IMR-90 (cell line): ENCODE results near the gene NUP50. TPM values are rescaled to one million over a fixed set of nuclear protein-coding genes. Genes with fewer than 3 reads are reported as not detected.

ENCODE experiments used
- ATAC-seq: fragments of 200-7000 bp; cut with Tn5 transposase; 2 replicates; pipeline ENCODE4 v1.9.1; 2020; ENCODE audit warnings: low read depth, mild to moderate bottlenecking, moderate library complexity
- BruUV-seq: library from RNA; stranded (reverse); fragments of 400-500 nt; replicated peaks from 2 replicates; lab custom pipeline; 2021; lab: Mats Ljungman, UMichigan
- CTCF ChIA-PET: fragments of 300-600 bp; formaldehyde crosslinking; extraction: SDS; loops from one replicate; lab custom pipeline; 2021; ENCODE audit warnings: antibody characterized with exemption; lab: Yijun Ruan, JAX
- POLR2A ChIA-PET: fragments of 300-600 bp; sonication (Branson Sonifier 250); formaldehyde crosslinking; loops from one replicate; lab custom pipeline; 2022; ENCODE audit warnings: antibody characterized with exemption; ENCODE audit not compliant: unreplicated experiment; lab: Charles Lee
- DNase-seq: peaks from one replicate; pipeline ENCODE4 v3.0.0; 2013
- H2AFZ ChIP-seq: replicated peaks from 2 replicates; pipeline ENCODE3; 2013; ENCODE audit warnings: low read length, mild to moderate bottlenecking; ENCODE audit not compliant: poor library complexity
- H2AK5ac ChIP-seq: 2 replicates; pipeline ENCODE4 v1.6.1; 2013; ENCODE audit warnings: low read depth, low read length, inconsistent platforms
- H2AK9ac ChIP-seq: replicated peaks from 2 replicates; pipeline ENCODE3; 2013; ENCODE audit warnings: mild to moderate bottlenecking, low read depth, low read length, moderate library complexity; ENCODE audit not compliant: poor library complexity
- H2BK120ac ChIP-seq: 2 replicates; pipeline ENCODE4 v1.6.1; 2013; ENCODE audit warnings: low read depth, low read length, inconsistent platforms
- H2BK15ac ChIP-seq: 3 replicates; pipeline ENCODE4 v1.6.1; 2013; ENCODE audit warnings: low read depth, low read length, inconsistent platforms
- H2BK20ac ChIP-seq: 2 replicates; pipeline ENCODE4 v1.6.1; 2013; ENCODE audit warnings: low read depth, mild to moderate bottlenecking, inconsistent platforms, low read length, moderate library complexity
- H2BK5ac ChIP-seq: 2 replicates; pipeline ENCODE4 v1.6.1; 2013; ENCODE audit warnings: mild to moderate bottlenecking, low read depth, low read length, inconsistent platforms; ENCODE audit not compliant: poor library complexity, severe bottlenecking
- H3K14ac ChIP-seq: replicated peaks from 2 replicates; pipeline ENCODE4 v1.6.1; 2013; ENCODE audit warnings: low read depth, low read length, inconsistent platforms
- H3K18ac ChIP-seq: 2 replicates; pipeline ENCODE4 v1.6.1; 2013; ENCODE audit warnings: low read depth, low read length, control low read depth
- H3K23ac ChIP-seq: 2 replicates; pipeline ENCODE4 v1.6.1; 2013; ENCODE audit warnings: low read depth, low read length, inconsistent platforms
- H3K27ac ChIP-seq: 2 replicates; pipeline ENCODE4 v1.5.1; 2013; ENCODE audit warnings: mild to moderate bottlenecking, control low read depth, low read length; ENCODE audit not compliant: insufficient read depth
- H3K27me3 ChIP-seq: 2 replicates; pipeline ENCODE4 v1.6.1; 2013; ENCODE audit warnings: low read length; ENCODE audit not compliant: control insufficient read depth, insufficient read depth
- H3K36me3 ChIP-seq: 2 replicates; pipeline ENCODE4 v1.6.1; 2013; ENCODE audit warnings: low read length, mixed read lengths; ENCODE audit not compliant: control insufficient read depth, insufficient read depth
- H3K4ac ChIP-seq: 2 replicates; pipeline ENCODE4 v1.6.1; 2013; ENCODE audit warnings: low read depth, low read length, inconsistent platforms
- H3K4me1 ChIP-seq: 2 replicates; pipeline ENCODE4 v1.6.1; 2013; ENCODE audit warnings: low read length, mixed read lengths; ENCODE audit not compliant: control insufficient read depth, insufficient read depth
- H3K4me2 ChIP-seq: 2 replicates; pipeline ENCODE4 v1.6.1; 2013; ENCODE audit warnings: low read depth, mild to moderate bottlenecking, control low read depth, low read length, moderate library complexity
- H3K4me3 ChIP-seq: 2 replicates; pipeline ENCODE4 v1.5.1; 2013; ENCODE audit warnings: low read depth, mild to moderate bottlenecking, control low read depth, low read length, moderate library complexity; ENCODE audit not compliant: insufficient read depth
- H3K56ac ChIP-seq: 2 replicates; pipeline ENCODE4 v1.6.1; 2013; ENCODE audit warnings: low read length, inconsistent platforms; ENCODE audit not compliant: insufficient read depth; ENCODE audit errors: extremely low read depth
- H3K79me1 ChIP-seq, 2 experiments: 2 replicates each; pipeline ENCODE4 v1.6.1; 2013; ENCODE audit warnings: low read length in 2 of 2, inconsistent platforms in 1 of 2, low read depth in 1 of 2
- H3K9ac ChIP-seq: 2 replicates; pipeline ENCODE4 v1.6.1; 2013; ENCODE audit warnings: low read depth, low read length, control low read depth
- H3K9me1 ChIP-seq: 2 replicates; pipeline ENCODE4 v1.6.1; 2013; ENCODE audit warnings: low read length, inconsistent platforms; ENCODE audit not compliant: insufficient read depth
- H3K9me3 ChIP-seq: 2 replicates; pipeline ENCODE4 v1.6.1; 2013; ENCODE audit warnings: low read length; ENCODE audit not compliant: control insufficient read depth, insufficient read depth
- H4K20me1 ChIP-seq: 2 replicates; pipeline ENCODE4 v1.6.1; 2013; ENCODE audit warnings: low read length, inconsistent platforms; ENCODE audit not compliant: insufficient read depth
- H4K5ac ChIP-seq: 2 replicates; pipeline ENCODE4 v1.6.1; 2013; ENCODE audit warnings: mild to moderate bottlenecking, low read depth, low read length, control low read depth
- H4K8ac ChIP-seq, 2 experiments: 2 replicates each; pipeline ENCODE4 v1.6.1; 2013; ENCODE audit warnings: low read depth in 2 of 2, low read length in 2 of 2, control low read depth in 1 of 2, inconsistent platforms in 1 of 2
- H4K91ac ChIP-seq: 2 replicates; pipeline ENCODE4 v1.6.1; 2013; ENCODE audit warnings: low read depth, low read length, inconsistent platforms; ENCODE audit not compliant: insufficient read depth
- BHLHE40 ChIP-seq: fragments of 150-350 bp; IDR thresholded peaks from 2 replicates; pipeline ENCODE4 v1.6.1; 2016; ENCODE audit warnings: mild to moderate bottlenecking, low read depth, low read length
- CHD1 ChIP-seq: IDR thresholded peaks from 2 replicates; pipeline ENCODE4 v1.6.1; 2012; ENCODE audit warnings: low read depth, low read length, improper control_type of control experiment
- ELK1 ChIP-seq: fragments of 150-350 bp; IDR thresholded peaks from 2 replicates; pipeline ENCODE4 v1.6.1; 2016; ENCODE audit warnings: low read depth, mild to moderate bottlenecking, low read length, moderate library complexity, borderline replicate concordance
- FOS ChIP-seq: fragments of 150-350 bp; IDR thresholded peaks from 2 replicates; pipeline ENCODE4 v1.6.1; 2016; ENCODE audit warnings: low read depth, low read length
- MAFK ChIP-seq: IDR thresholded peaks from 2 replicates; pipeline ENCODE4 v1.6.1; 2012; ENCODE audit warnings: low read depth, low read length, improper control_type of control experiment
- RCOR1 ChIP-seq: IDR thresholded peaks from 2 replicates; pipeline ENCODE4 v1.6.1; 2012; ENCODE audit warnings: mild to moderate bottlenecking, low read length, improper control_type of control experiment; ENCODE audit not compliant: insufficient replicate concordance
- RFX5 ChIP-seq: IDR thresholded peaks from 2 replicates; pipeline ENCODE4 v1.8.0; 2012; ENCODE audit warnings: low read depth, mild to moderate bottlenecking, low read length, moderate library complexity
- SMC3 ChIP-seq: fragments of 150-350 bp; IDR thresholded peaks from 2 replicates; pipeline ENCODE4 v1.6.1; 2016; ENCODE audit warnings: low read depth, mild to moderate bottlenecking, antibody characterized with exemption, low read length, moderate library complexity
- USF2 ChIP-seq: fragments of 150-350 bp; IDR thresholded peaks from 2 replicates; pipeline ENCODE4 v1.6.1; 2017; ENCODE audit warnings: mild to moderate bottlenecking, antibody characterized with exemption, low read length, low read depth
- WGBS, 2 experiments: methylation state at CpG; one replicate each; pipeline versions ENCODE4 v1.1.5 to v1.1.7; 2013; ENCODE audit warnings: missing lambda C conversion rate in 2 of 2; ENCODE audit not compliant: insufficient read length in 1 of 2; ENCODE audit errors: extremely low coverage in 2 of 2; 5-methylcytosine and 5-hydroxymethylcytosine counted together
- dilution Hi-C: fragments of 300-500 bp; cut with HindIII; formaldehyde crosslinking; loops from one replicate; pipeline ENCODE4 v1.14.3; 2018; ENCODE audit warnings: low sequenced_read_pairs; ENCODE audit not compliant: unreplicated experiment
- in situ Hi-C: fragments of 300-500 bp; cut with MboI; formaldehyde crosslinking; loops from 3 replicates; pipeline ENCODE4 v1.14.3; 2019; ENCODE audit warnings: low sequenced_read_pairs, inconsistent platforms, mixed read lengths
- intact Hi-C: fragments of 100-400 bp; cut with micrococcal nuclease; formaldehyde crosslinking; loops from 2 replicates; pipeline ENCODE4 v1.10.0; 2022
- polyA plus RNA-seq, 3 experiments: library from polyadenylated mRNA; depleted of rRNA; stranded (reverse); fragments of >200 nt; gene quantifications; 2 replicates each; pipeline ENCODE4 v1.2.3, GENCODE V29; 2012; ENCODE audit warnings: low replicate concordance in 1 of 3
- total RNA-seq: library from RNA; depleted of rRNA; stranded (reverse); fragments of >200 nt; gene quantifications from 2 replicates; pipeline ENCODE4 v1.2.3, GENCODE V29; 2012

Gene NUP50
- total and polyA plus RNA-seq, 2 of the 4 experiments (the other 2 are of a cell fraction), result 12.8 to 65.4 TPM

GRCh38 chr22:45235101-45235777 lies 71.5 kb downstream of the NUP50 start:
- Histone ChIP-seq H3K9me3 (no peaks in the 10 kb centered on the region), H4K20me1 (peaks cover 71% of the 10 kb centered on the region), H2BK5ac (no peak overlapping the region), H2BK120ac (no peak overlapping the region), H3K9ac (no peak overlapping the region), H3K79me1 (peaks cover 24 to 67% of the 10 kb centered on the region in 2 experiments), H3K23ac (no peak overlapping the region), H3K4me3 (no peak overlapping the region), H3K4me1 (no peaks in the 10 kb centered on the region), H3K18ac (no peak overlapping the region), H2BK15ac (no peak overlapping the region), H4K5ac (no peak overlapping the region), H4K8ac (no peak overlapping the region), H3K36me3 (peaks cover 6% of the 10 kb centered on the region; the same call in 1 of the 2 replicates), H2AK5ac (no peak overlapping the region), H3K9me1 (no peaks in the 10 kb centered on the region), H3K56ac (no peak overlapping the region), H2AFZ (no peak overlapping the region), H4K91ac (no peak overlapping the region), H3K4me2 (no peak overlapping the region), H3K27me3 (no peaks in the 10 kb centered on the region), H3K4ac (no peak overlapping the region), H2AK9ac (no peak overlapping the region), H3K14ac (no peak overlapping the region), H3K27ac (no peak overlapping the region), H2BK20ac (no peak overlapping the region)
- TF ChIP-seq BHLHE40 (no peak), MAFK (no peak), RCOR1 (no peak), CHD1 (no peak), FOS (no peak), ELK1 (no peak), SMC3 (no peak), USF2 (no peak), RFX5 (no peak)
- intact Hi-C loops (no loop called here), in situ Hi-C loops (no loop called here), dilution Hi-C loops (no loop called here)
- 92% methylated on average over 8 of the region's 23 CpGs; no CpG with 5 or more reads in 1 of the 2 experiments for WGBS, 2 experiments
- DNase-seq (no peak), ATAC-seq (no peak)
- CTCF ChIA-PET, result interaction anchor here (0.6 kb wide), 1 partner anchor 1252 kb away, joined by 3 read pairs; no protein-coding TSS in a partner anchor
- POLR2A ChIA-PET, result no interaction called here
- no TSS peak for BruUV-seq
